Nephron (organoid): Measurements from ENCODE around the gene PSMG3.
A peak's percentile ranks its signal among the peaks of the same experiment; 100 is the strongest.

ENCODE experiments used
- H3K27ac Mint-ChIP-seq, 3 experiments: 2 replicates each; pipeline ENCODE4 v1.8.0; 2020; ENCODE audit warnings: mixed read lengths in 3 of 3, mild to moderate bottlenecking in 2 of 3, moderate library complexity in 1 of 3
- H3K27me3 Mint-ChIP-seq: 2 replicates; pipeline ENCODE4 v1.8.0; 2021; ENCODE audit warnings: low read depth, mild to moderate bottlenecking, moderate library complexity, mixed read lengths
- H3K36me3 Mint-ChIP-seq: 2 replicates; pipeline ENCODE4 v1.8.0; 2020; ENCODE audit warnings: low read depth, mixed read lengths
- H3K4me1 Mint-ChIP-seq: 2 replicates; pipeline ENCODE4 v1.8.0; 2020; ENCODE audit warnings: mixed read lengths
- H3K4me3 Mint-ChIP-seq, 3 experiments: 2 replicates each; pipeline ENCODE4 v1.8.0; 2020; ENCODE audit warnings: mild to moderate bottlenecking in 3 of 3, mixed read lengths in 3 of 3, moderate library complexity in 2 of 3
- H3K9me3 Mint-ChIP-seq: 2 replicates; pipeline ENCODE4 v1.8.0; 2020; ENCODE audit warnings: mixed read lengths
- TF ChIP-seq, protein P1 (sequence below), 3 experiments: fragments of 200-600 bp; sonication (generic); IDR thresholded peaks; one replicate each; pipeline ENCODE4 v1.5.0; 2021; ENCODE audit warnings: antibody characterized with exemption in 3 of 3; ENCODE audit not compliant: unreplicated experiment in 3 of 3

PSMG3 gene

DNA sequence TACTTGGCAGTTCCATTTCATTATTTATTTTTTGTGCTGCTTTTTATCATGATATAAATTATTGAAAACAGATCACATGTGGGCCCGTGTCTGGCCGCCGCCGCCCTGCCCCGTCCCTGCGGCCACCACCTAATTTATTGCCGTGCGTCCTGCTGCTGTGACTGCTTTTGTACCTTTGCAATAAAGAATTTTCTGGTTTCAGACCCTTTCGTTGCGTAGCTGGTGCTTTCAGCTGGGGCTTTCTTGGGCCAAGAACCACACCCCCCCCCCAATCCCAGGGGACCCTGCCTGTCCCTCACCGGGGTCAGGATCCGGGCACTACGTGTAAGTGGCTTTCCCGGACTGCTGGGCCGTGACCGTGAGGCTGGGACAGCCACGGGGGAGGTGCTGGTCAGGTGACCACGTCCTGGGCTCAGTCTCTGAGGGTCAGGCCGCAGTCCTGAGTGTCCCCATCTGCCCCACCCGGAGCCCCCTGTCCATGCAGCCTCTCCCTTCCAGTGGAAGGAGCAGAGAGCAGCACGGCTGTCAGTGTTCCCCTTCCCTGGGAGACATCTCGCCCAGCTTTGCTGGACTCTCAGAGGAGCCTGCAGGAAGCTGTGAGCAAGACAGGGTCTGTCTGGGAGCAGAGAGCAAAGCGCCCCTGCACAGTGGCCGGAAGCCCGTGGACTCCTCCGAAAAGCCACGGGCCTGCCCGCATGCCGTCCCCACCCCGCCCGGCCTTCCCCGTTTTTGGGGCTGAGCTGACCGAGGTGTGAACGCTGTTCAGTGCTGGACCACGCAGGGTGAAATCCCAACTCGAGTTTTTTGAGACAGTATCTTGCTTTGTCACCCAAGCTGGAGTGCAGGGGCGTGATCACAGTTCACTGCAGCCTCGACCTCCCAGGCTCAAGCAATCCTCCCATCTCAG, 26.7 kb downstream of the PSMG3 start:
- no peaks in the 10 kb centered on the region for H3K9me3 Mint-ChIP-seq
- no peaks in the 10 kb centered on the region for H3K27me3 Mint-ChIP-seq
- H3K4me3 Mint-ChIP-seq: no peak overlapping the region
- peak overlapping the region; percentile 15 to 82 (median 24) for H3K27ac Mint-ChIP-seq
- peaks cover 11% of the 10 kb centered on the region for H3K4me1 Mint-ChIP-seq
- TF ChIP-seq, protein P1, sequence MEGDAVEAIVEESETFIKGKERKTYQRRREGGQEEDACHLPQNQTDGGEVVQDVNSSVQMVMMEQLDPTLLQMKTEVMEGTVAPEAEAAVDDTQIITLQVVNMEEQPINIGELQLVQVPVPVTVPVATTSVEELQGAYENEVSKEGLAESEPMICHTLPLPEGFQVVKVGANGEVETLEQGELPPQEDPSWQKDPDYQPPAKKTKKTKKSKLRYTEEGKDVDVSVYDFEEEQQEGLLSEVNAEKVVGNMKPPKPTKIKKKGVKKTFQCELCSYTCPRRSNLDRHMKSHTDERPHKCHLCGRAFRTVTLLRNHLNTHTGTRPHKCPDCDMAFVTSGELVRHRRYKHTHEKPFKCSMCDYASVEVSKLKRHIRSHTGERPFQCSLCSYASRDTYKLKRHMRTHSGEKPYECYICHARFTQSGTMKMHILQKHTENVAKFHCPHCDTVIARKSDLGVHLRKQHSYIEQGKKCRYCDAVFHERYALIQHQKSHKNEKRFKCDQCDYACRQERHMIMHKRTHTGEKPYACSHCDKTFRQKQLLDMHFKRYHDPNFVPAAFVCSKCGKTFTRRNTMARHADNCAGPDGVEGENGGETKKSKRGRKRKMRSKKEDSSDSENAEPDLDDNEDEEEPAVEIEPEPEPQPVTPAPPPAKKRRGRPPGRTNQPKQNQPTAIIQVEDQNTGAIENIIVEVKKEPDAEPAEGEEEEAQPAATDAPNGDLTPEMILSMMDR (IDR thresholded peaks at IDR 0.05; ENCODE audit: unreplicated experiment in 3 of 3): no peak
- no peaks in the 10 kb centered on the region for H3K36me3 Mint-ChIP-seq

- Mint-ChIP-seq H3K9me3 (no peaks in the 10 kb centered on the region), H3K27ac (peak overlapping the region; percentile 15 to 82 (median 24))
Measured at GRCh38 chr7:1542329-1542728, 27.5 kb downstream of the PSMG3 start.

GRCh38 chr7:1541431-1542162, 28.2 kb downstream of the PSMG3 start:
- Mint-ChIP-seq H3K36me3 (no peaks in the 10 kb centered on the region), H3K27me3 (no peaks in the 10 kb centered on the region), H3K4me1 (peaks cover 18% of the 10 kb centered on the region), H3K9me3 (no peaks in the 10 kb centered on the region), H3K4me3 (no peak overlapping the region), H3K27ac (peak overlapping the region in 1 of 3 experiments; percentile 74)
- TF ChIP-seq, protein P1 (IDR thresholded peaks at IDR 0.05; ENCODE audit: unreplicated experiment in 3 of 3): no peak

More at GRCh38 chr7:1542329-1542728, 27.5 kb downstream of the PSMG3 start:
- no peaks in the 10 kb centered on the region for H3K36me3 Mint-ChIP-seq
- H3K27me3 Mint-ChIP-seq: no peaks in the 10 kb centered on the region
- H3K4me1 Mint-ChIP-seq: peaks cover 16% of the 10 kb centered on the region
- TF ChIP-seq, protein P1 (IDR thresholded peaks at IDR 0.05; ENCODE audit: unreplicated experiment in 3 of 3): no peak
- no peak overlapping the region for H3K4me3 Mint-ChIP-seq

GRCh38 chr7:1540776-1541271, 29.0 kb downstream of the PSMG3 start:
- H3K27ac Mint-ChIP-seq: peak overlapping the region in 1 of 3 experiments; percentile 74
- H3K4me1 Mint-ChIP-seq: peaks cover 22% of the 10 kb centered on the region
- no peak overlapping the region for H3K4me3 Mint-ChIP-seq
- no peaks in the 10 kb centered on the region for H3K9me3 Mint-ChIP-seq
- TF ChIP-seq, protein P1 (IDR thresholded peaks at IDR 0.05; ENCODE audit: unreplicated experiment in 3 of 3): no peak
- peaks cover 2% of the 10 kb centered on the region for H3K27me3 Mint-ChIP-seq
- no peaks in the 10 kb centered on the region for H3K36me3 Mint-ChIP-seq

DNA sequence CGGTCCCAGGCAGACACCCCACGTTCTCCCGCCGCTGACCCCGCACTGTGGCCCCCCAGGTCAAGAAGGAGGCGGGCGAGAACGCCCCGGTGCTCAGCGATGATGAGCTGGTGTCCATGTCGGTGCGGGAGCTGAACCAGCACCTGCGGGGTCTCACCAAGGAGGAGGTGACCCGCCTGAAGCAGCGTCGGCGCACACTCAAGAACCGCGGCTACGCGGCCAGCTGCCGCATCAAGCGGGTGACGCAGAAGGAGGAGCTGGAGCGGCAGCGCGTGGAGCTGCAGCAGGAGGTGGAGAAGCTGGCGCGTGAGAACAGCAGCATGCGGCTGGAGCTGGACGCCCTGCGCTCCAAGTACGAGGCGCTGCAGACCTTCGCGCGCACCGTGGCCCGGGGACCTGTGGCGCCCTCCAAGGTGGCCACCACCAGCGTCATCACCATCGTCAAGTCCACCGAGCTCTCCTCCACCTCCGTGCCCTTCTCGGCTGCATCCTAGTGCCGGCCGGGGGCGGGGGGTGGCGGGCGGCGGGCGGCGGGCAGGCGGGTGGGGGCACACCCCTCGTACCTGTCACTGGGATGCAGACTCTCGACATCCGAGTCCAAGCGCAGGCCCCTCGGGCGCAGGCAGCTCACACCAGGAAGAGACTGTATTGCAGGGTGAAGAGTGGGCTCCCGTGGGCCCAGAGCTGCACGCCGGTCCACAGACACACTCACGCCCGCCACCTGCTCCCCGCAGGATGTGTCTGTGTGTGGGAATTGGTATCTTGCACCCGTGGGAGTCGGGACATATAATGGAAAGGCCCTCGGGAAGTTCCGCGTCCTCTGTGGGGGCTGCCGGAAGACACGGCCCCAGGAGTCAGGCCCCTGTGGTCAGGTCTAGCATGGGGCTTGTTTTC, 29.7 kb downstream of the PSMG3 start:
- Mint-ChIP-seq H3K27ac (no peak overlapping the region), H3K36me3 (no peaks in the 10 kb centered on the region), H3K4me3 (no peak overlapping the region), H3K9me3 (no peaks in the 10 kb centered on the region), H3K27me3 (peaks cover 4% of the 10 kb centered on the region), H3K4me1 (peaks cover 22% of the 10 kb centered on the region)
- TF ChIP-seq, protein P1 (IDR thresholded peaks at IDR 0.05; ENCODE audit: unreplicated experiment in 3 of 3): no peak
